KMS-11 (cell line): ENCODE measurements around the gene CRTAC1.

Experiments
- H2AFZ ChIP-seq: fragments of 200-600 bp; sonication (generic); 2 replicates; pipeline ENCODE4 v1.6.1; 2016; ENCODE audit warnings: antibody characterized with exemption, mixed run types, low read depth
- H3K27ac ChIP-seq: fragments of 200-600 bp; sonication (generic); 2 replicates; pipeline ENCODE4 v1.6.1; 2016; ENCODE audit warnings: mild to moderate bottlenecking, mixed run types
- H3K27me3 ChIP-seq: fragments of 200-600 bp; sonication (generic); 2 replicates; pipeline ENCODE4 v1.6.1; 2017; ENCODE audit warnings: mild to moderate bottlenecking, low read depth, mixed run types, moderate library complexity; ENCODE audit not compliant: insufficient read depth
- H3K36me3 ChIP-seq: fragments of 200-600 bp; sonication (generic); 2 replicates; pipeline ENCODE4 v1.6.1; 2017; ENCODE audit warnings: mild to moderate bottlenecking, mixed run types; ENCODE audit not compliant: insufficient read depth
- H3K4me1 ChIP-seq: fragments of 200-600 bp; sonication (generic); 2 replicates; pipeline ENCODE4 v1.6.1; 2016; ENCODE audit warnings: mild to moderate bottlenecking, low read depth, mixed run types; ENCODE audit not compliant: poor library complexity, severe bottlenecking
- H3K4me2 ChIP-seq: fragments of 200-600 bp; sonication (generic); 2 replicates; pipeline ENCODE4 v1.7.0; 2016; ENCODE audit warnings: mild to moderate bottlenecking, mixed run types
- H3K4me3 ChIP-seq: fragments of 200-600 bp; sonication (generic); IDR thresholded peaks from 2 replicates; pipeline ENCODE4 v1.6.1; 2017; ENCODE audit warnings: low read depth, low read length, mixed read lengths; ENCODE audit not compliant: insufficient read depth
- H3K79me2 ChIP-seq: fragments of 200-600 bp; sonication (generic); 2 replicates; pipeline ENCODE4 v1.6.1; 2016; ENCODE audit warnings: low read depth, mixed run types; ENCODE audit not compliant: insufficient read depth
- H3K9ac ChIP-seq: fragments of 200-600 bp; sonication (generic); 2 replicates; pipeline ENCODE4 v1.6.1; 2016; ENCODE audit warnings: mild to moderate bottlenecking, mixed run types
- H4K20me1 ChIP-seq: fragments of 200-600 bp; sonication (generic); 2 replicates; pipeline ENCODE4 v1.6.1; 2016; ENCODE audit warnings: mild to moderate bottlenecking, mixed run types; ENCODE audit not compliant: insufficient read depth
- CTCF ChIP-seq: fragments of 200-600 bp; sonication (generic); conservative IDR thresholded peaks from 2 replicates; pipeline ENCODE4 v1.6.1; 2017; ENCODE audit warnings: low read depth, mild to moderate bottlenecking, antibody characterized with exemption, low read length, moderate library complexity, mixed read lengths

Gene CRTAC1

DNA sequence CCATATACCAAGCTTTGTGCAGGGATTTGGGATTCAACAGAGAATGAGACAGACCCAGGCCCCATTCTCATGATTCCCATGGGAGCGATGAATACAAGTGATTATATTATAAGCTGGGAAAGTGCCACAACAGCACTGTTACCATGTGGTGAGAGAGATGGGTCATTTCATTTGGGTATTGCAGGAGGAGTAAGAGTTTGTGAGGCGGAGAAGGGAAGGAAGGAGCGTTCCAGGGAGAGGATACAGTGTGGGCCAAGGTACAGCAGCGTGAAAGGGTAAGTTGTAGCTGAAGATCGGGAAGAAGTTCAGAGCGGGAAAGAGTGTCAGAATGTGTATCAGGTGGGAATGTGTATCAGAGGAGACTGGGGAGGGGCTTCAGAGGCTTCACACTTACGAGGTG, 142.3 kb downstream of the CRTAC1 start:
- no peak overlapping the region for H3K27ac ChIP-seq
- no peak overlapping the region for H3K4me3 ChIP-seq
- no peak overlapping the region for H3K4me2 ChIP-seq
- TF ChIP-seq CTCF = no peak
- no peak overlapping the region for H3K9ac ChIP-seq
- H3K4me1 ChIP-seq = no peaks in the 10 kb centered on the region
- no peaks in the 10 kb centered on the region for H4K20me1 ChIP-seq
- H3K79me2 ChIP-seq = no peaks in the 10 kb centered on the region
- H3K36me3 ChIP-seq = no peaks in the 10 kb centered on the region
- H2AFZ ChIP-seq = no peak overlapping the region
- H3K27me3 ChIP-seq = no peaks in the 10 kb centered on the region

- Histone ChIP-seq H4K20me1 (no peaks in the 10 kb centered on the region), H3K4me2 (no peak overlapping the region), H3K36me3 (no peaks in the 10 kb centered on the region), H3K27me3 (no peaks in the 10 kb centered on the region), H3K79me2 (no peaks in the 10 kb centered on the region), H3K27ac (no peak overlapping the region), H3K9ac (no peak overlapping the region), H3K4me1 (no peaks in the 10 kb centered on the region), H2AFZ (no peak overlapping the region), H3K4me3 (no peak overlapping the region)
- no peak for TF ChIP-seq CTCF
These were observed 143.0 kb downstream of the CRTAC1 start for GRCh38 chr10:97887399-97887798.

- no peak overlapping the region for H3K9ac ChIP-seq
- H3K4me1 ChIP-seq = no peaks in the 10 kb centered on the region
- no peaks in the 10 kb centered on the region for H3K36me3 ChIP-seq
- no peak overlapping the region for H3K4me2 ChIP-seq
- H3K27me3 ChIP-seq = no peaks in the 10 kb centered on the region
- no peak for TF ChIP-seq CTCF
- H3K27ac ChIP-seq = no peak overlapping the region
- no peak overlapping the region for H2AFZ ChIP-seq
- H3K4me3 ChIP-seq = no peak overlapping the region
- no peaks in the 10 kb centered on the region for H3K79me2 ChIP-seq
- no peaks in the 10 kb centered on the region for H4K20me1 ChIP-seq
These were observed 144.1 kb downstream of the CRTAC1 start for GRCh38 chr10:97886286-97886685.

DNA sequence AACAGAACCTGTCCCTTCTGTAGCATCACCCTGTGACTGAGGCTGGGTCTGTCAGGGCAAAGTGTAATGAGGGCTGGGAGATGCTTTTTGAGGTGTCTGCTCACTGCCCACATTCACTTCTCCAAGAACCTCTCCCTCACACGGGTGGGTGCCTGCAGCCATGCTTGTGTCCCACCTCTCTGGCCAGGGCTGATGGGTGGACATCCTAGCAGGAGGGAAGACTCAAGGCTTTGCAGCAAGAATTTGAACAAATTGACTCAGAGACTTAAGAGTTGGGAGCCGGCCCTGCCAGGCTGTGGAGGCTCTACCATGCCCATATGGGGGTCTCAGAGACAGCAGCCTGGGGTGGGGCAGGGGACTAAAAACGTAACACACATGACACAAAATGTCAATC, 147.3 kb downstream of the CRTAC1 start:
- no peak overlapping the region for H3K27ac ChIP-seq
- no peak overlapping the region for H3K9ac ChIP-seq
- H2AFZ ChIP-seq = no peak overlapping the region
- H4K20me1 ChIP-seq = no peaks in the 10 kb centered on the region
- H3K79me2 ChIP-seq = no peaks in the 10 kb centered on the region
- TF ChIP-seq CTCF = no peak
- no peaks in the 10 kb centered on the region for H3K36me3 ChIP-seq
- no peak overlapping the region for H3K4me3 ChIP-seq
- H3K4me1 ChIP-seq = no peaks in the 10 kb centered on the region
- H3K4me2 ChIP-seq = no peak overlapping the region
- H3K27me3 ChIP-seq = no peaks in the 10 kb centered on the region
